ENCODE results near the gene NHSL1. TPM values are rescaled to one million over a fixed set of nuclear protein-coding genes. Genes with fewer than 3 reads are reported as not detected.

Gene NHSL1
- total and polyA plus RNA-seq, 9 of the 15 experiments (the other 6 are each of a cell fraction or from before 2014, with no cell fraction given): 0.09 to 0.20 TPM; not detected in 7

DNA sequence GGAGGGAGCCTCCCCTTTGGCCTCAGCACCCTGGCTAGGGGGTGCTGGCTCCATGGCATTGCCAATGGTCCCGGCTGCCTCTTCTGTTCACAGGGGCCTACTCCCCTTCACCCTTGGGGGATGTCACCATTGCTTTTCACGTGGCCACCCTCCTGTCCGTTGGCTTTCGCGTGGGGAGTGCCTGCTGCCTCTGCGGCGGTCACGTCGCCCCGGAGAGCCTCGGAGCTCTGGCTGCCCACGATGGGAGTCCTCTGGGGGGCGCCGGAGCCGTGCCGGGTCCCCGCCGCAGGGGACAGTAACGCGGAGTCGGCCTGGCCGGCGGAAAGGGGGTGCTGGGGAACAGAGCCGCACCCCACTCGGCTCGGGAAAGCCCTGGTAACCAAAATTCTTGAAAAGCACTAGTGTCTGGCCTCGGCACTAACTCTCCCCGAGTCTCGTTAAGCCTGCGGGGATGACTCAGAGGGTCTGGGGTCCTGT is 95.9 kb downstream of the NHSL1 start (continued):
- TF ChIP-seq, protein P1, sequence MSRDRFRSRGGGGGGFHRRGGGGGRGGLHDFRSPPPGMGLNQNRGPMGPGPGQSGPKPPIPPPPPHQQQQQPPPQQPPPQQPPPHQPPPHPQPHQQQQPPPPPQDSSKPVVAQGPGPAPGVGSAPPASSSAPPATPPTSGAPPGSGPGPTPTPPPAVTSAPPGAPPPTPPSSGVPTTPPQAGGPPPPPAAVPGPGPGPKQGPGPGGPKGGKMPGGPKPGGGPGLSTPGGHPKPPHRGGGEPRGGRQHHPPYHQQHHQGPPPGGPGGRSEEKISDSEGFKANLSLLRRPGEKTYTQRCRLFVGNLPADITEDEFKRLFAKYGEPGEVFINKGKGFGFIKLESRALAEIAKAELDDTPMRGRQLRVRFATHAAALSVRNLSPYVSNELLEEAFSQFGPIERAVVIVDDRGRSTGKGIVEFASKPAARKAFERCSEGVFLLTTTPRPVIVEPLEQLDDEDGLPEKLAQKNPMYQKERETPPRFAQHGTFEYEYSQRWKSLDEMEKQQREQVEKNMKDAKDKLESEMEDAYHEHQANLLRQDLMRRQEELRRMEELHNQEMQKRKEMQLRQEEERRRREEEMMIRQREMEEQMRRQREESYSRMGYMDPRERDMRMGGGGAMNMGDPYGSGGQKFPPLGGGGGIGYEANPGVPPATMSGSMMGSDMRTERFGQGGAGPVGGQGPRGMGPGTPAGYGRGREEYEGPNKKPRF (IDR thresholded peaks at IDR 0.05; ENCODE audit: low read depth, low read length): no peak
- no peak for TF ChIP-seq NONO (IDR thresholded peaks at IDR 0.05; ENCODE audit: low read depth in 2 of 2, low read length in 1 of 2)
- TF ChIP-seq KAT7 (CRISPR knock-in tag; IDR thresholded peaks at IDR 0.05; ENCODE audit: borderline replicate concordance): no peak
- no peak for TF ChIP-seq SAP30 (IDR thresholded peaks at IDR 0.05; ENCODE audit: borderline replicate concordance, insufficient read depth, low read depth, low read length, poor library complexity, severe bottlenecking)
- TF ChIP-seq TCF3 (CRISPR knock-in tag; IDR thresholded peaks at IDR 0.05): no peak
- TF ChIP-seq PHB (CRISPR knock-in tag; IDR thresholded peaks at IDR 0.05): no peak
- TF ChIP-seq NFATC3 (IDR thresholded peaks at IDR 0.05): no peak
- TF ChIP-seq, protein P2, sequence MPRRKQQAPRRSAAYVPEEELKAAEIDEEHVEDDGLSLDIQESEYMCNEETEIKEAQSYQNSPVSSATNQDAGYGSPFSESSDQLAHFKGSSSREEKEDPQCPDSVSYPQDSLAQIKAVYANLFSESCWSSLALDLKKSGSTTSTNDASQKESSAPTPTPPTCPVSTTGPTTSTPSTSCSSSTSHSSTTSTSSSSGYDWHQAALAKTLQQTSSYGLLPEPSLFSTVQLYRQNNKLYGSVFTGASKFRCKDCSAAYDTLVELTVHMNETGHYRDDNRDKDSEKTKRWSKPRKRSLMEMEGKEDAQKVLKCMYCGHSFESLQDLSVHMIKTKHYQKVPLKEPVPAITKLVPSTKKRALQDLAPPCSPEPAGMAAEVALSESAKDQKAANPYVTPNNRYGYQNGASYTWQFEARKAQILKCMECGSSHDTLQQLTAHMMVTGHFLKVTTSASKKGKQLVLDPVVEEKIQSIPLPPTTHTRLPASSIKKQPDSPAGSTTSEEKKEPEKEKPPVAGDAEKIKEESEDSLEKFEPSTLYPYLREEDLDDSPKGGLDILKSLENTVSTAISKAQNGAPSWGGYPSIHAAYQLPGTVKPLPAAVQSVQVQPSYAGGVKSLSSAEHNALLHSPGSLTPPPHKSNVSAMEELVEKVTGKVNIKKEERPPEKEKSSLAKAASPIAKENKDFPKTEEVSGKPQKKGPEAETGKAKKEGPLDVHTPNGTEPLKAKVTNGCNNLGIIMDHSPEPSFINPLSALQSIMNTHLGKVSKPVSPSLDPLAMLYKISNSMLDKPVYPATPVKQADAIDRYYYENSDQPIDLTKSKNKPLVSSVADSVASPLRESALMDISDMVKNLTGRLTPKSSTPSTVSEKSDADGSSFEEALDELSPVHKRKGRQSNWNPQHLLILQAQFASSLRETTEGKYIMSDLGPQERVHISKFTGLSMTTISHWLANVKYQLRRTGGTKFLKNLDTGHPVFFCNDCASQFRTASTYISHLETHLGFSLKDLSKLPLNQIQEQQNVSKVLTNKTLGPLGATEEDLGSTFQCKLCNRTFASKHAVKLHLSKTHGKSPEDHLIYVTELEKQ (CRISPR knock-in tag; IDR thresholded peaks at IDR 0.05): no peak
- TF ChIP-seq ZNF263 (CRISPR knock-in tag; IDR thresholded peaks at IDR 0.05; ENCODE audit: borderline replicate concordance): 0 out of 2 replicates have a peak, but pooled peaks have one; percentile 3
- TF ChIP-seq ZNF217 (CRISPR knock-in tag; IDR thresholded peaks at IDR 0.05): no peak
- no peak for TF ChIP-seq RBBP5 (IDR thresholded peaks at IDR 0.05; ENCODE audit: borderline replicate concordance, insufficient read depth, low read length, poor library complexity, severe bottlenecking)
- TF ChIP-seq FOXA1 (IDR thresholded peaks at IDR 0.05; ENCODE audit: borderline replicate concordance): no peak
- peak; percentile 26; the same call in 1 of the 2 replicates for TF ChIP-seq KLF13 (tag; IDR thresholded peaks at IDR 0.05; ENCODE audit: borderline replicate concordance, low read depth)
- no peak for TF ChIP-seq ATF2 (CRISPR knock-in tag; IDR thresholded peaks at IDR 0.05)
- TF ChIP-seq KDM1A (IDR thresholded peaks at IDR 0.05): no peak
- no peak for TF ChIP-seq ZNF583 (CRISPR knock-in tag; IDR thresholded peaks at IDR 0.05)
- no peak for TF ChIP-seq ZNF24 (IDR thresholded peaks at IDR 0.05)
- TF ChIP-seq PRPF4 (IDR thresholded peaks at IDR 0.05; ENCODE audit: insufficient read depth, low read depth, low read length, poor library complexity, severe bottlenecking): no peak
- no peak for TF ChIP-seq MYC (IDR thresholded peaks at IDR 0.05; ENCODE audit: low read depth, low read length)
- TF ChIP-seq MYC (CRISPR knock-in tag; IDR thresholded peaks at IDR 0.05; ENCODE audit: borderline replicate concordance, low read depth): peak; percentile 35; the same call in 1 of the 2 replicates

Measured in K562 (cell line).